HFF-Myc (cell line): ENCODE measurements around the gene SSR2.

Experiments used
- DNase-seq: peaks from one replicate; pipeline ENCODE4 v3.0.0-alpha.2; 2011; ENCODE audit warnings: low read depth; ENCODE audit errors: extremely low read depth
- H3K4me3 ChIP-seq: replicated peaks from 2 replicates; pipeline ENCODE4 v1.5.1; 2011; ENCODE audit warnings: low read depth, mild to moderate bottlenecking, control low read depth, low read length
- CTCF ChIP-seq: IDR thresholded peaks from 2 replicates; pipeline ENCODE4 v1.5.1; 2012; ENCODE audit warnings: mild to moderate bottlenecking, low read depth, low read length, control low read depth; ENCODE audit errors: missing control alignments

The SSR2 gene

DNA sequence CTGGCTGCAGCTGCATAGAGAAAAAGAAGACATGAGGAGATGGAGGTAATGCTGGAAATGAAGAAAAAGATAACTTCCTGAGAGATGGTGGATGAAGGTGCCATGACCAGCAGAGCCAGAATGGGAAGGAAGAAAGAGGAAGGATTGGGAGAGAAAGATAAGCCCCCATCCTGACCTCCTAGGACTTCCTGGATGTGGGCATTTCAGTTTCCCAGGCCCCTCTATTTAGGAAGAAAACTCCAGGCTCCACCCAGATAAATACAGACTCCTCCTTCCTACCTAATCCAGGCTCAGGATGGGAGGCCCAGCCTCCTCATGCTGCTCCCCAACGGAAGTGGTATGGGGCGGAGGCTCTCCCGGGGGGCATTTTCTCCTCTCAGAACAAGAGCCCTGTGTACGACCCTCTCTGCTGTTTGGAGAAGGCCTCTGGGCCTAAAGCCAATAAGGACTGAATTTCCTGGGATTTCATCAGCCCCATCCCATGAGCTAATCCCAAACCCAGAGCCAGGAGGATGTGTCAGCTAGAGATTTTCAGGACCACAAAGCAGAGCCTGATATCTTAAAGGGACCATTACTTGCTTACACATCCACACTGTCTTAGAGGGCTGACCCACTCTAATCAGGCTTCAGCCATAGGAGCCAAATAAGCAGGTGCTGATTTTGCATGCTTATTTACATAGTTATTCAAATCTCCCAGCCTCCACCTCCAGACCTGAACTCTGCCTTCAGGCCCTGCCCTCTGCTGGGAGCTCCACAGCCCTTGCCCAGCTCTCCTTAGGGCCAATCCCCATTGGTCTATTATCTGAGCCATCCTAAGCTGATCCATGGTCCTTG is 37.3 kb downstream of the SSR2 start:
- H3K4me3 ChIP-seq, result peak overlapping the region; percentile 74
- no peak for TF ChIP-seq CTCF

DNA sequence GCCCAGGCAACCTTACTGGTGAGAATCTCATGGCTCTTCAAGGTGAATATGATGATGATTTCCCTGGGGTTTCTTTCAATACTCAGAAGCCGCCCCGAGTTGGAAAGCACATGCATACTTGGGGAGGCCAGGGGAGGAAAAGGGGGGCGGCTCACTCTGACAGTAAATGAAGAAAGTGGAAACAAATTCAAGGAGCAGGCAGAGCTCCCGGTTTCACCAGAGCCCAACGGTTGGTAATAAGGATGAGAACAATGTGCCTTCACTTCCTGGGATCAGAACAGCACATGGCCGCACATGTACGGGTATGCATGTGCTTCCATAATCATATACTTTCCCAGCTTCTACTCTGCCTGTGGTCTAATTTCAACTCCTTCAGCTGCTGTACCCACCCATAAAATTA is 38.6 kb downstream of the SSR2 start:
- H3K4me3 ChIP-seq, result peak overlapping the region; percentile 74
- no peak for DNase-seq
- no peak for TF ChIP-seq CTCF

More for the DNA sequence above, 37.3 kb downstream of the SSR2 start:
- peak; percentile 88 for DNase-seq

DNA sequence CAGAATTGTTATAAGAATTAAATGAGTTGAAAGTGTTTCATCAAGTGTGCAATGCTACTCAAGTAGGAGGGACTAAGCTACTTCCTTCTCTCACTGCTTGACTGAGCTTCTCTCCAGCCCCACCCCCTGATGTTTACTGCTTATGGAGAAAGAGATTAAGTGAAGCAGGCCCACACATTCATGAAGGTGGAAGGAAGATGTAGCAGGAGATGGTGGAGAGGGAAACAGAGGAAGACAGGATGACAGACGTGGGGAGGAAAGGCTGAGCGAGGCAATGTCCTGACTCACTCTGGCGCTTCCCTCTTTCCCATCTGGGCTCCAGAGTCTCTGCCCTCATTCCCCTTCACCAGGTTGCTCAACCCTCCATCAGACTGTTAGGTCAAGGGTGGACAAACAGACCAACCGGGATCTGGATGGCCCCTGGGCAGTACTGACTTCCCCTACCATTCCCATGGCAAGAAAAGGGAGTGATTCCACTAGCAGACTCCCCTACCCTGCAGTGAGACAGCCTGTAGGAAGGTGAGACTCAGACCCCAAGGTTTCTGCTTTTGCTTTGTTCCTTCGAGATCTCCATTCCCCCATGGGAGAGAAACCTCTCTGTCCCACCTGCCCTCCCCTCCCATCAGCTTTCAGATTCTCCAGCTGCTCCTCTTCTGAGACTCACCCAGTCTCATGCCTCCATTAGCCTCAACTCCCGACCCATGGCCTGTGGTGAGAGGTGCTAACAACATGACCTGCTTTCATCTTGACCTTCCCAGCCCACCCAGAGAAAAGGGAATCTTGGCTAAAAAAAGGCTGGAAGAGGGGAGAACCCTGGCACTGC is 39.3 kb downstream of the SSR2 start:
- DNase-seq, result no peak
- TF ChIP-seq CTCF, result no peak
- H3K4me3 ChIP-seq, result peak overlapping the region; percentile 74

GRCh38 chr1:155979597-155980343 is 41.0 kb downstream of the SSR2 start:
- no peak for TF ChIP-seq CTCF
- peak overlapping the region; percentile 74 for H3K4me3 ChIP-seq
- DNase-seq, result no peak

- no peak for DNase-seq
- H3K4me3 ChIP-seq, result peak overlapping the region; percentile 74
- TF ChIP-seq CTCF, result no peak
These were observed 41.8 kb downstream of the SSR2 start for GRCh38 chr1:155978973-155979429.

GRCh38 chr1:155978325-155978972 is 42.3 kb downstream of the SSR2 start, which contains the start of gene ARHGEF2:
ARHGEF2 (minus strand) TSS chr1:155978547; CDS start chr1:155978427, 120 bp downstream.
- peak within 1 kb of the TSS; percentile 74 for H3K4me3 ChIP-seq
- DNase-seq, result no peak
- TF ChIP-seq CTCF, result peak; percentile 22
